Spleen (tissue), 7 donors: ENCODE data around the gene KCNH8.

Source experiments
- CTCF ChIP-seq, 11 experiments: fragments of 200-600 bp in 7 of 11; fragments of 450-650 bp in 4 of 11; sonication (generic) in 4 of 11; IDR thresholded peaks in 8 of 11; conservative IDR thresholded peaks in 3 of 11; 1 replicate in 7 of 11; 2 replicates in 4 of 11; pipeline versions ENCODE4 v1.4.0 to v1.8.0; 2016 to 2021; ENCODE audit warnings: antibody characterized with exemption in 11 of 11, inconsistent platforms in 4 of 11, mild to moderate bottlenecking in 1 of 11
- POLR2A ChIP-seq, 3 donors: fragments of 450-650 bp; IDR thresholded peaks; one replicate each; pipeline ENCODE4 v1.5.1; 2017; ENCODE audit warnings: antibody characterized with exemption in 3 of 3, mild to moderate bottlenecking in 1 of 3
- POLR2AphosphoS5 ChIP-seq, 3 donors: sonication (generic); formaldehyde crosslinking; IDR thresholded peaks; one replicate each; pipeline ENCODE4 v1.5.1; 2017; ENCODE audit warnings: antibody characterized with exemption in 3 of 3
- donor health status: DM: no; HTN: no; CAD: no; lungs with moderate emphysema.
- donor health status: DM: no; HTN: no; CAD: no.
- donor health status: DM: no; HTN: no; CAD: no.

GRCh38 chr3:19272296-19272695 is 124.0 kb downstream of the KCNH8 start:
- TF ChIP-seq CTCF (IDR thresholded peaks at IDR 0.05 in 8 of 11, conservative IDR thresholded peaks at IDR 0.05 in 3 of 11) (no peak), POLR2AphosphoS5 (IDR thresholded peaks at IDR 0.05) (no peak), POLR2A (IDR thresholded peaks at IDR 0.05) (no peak)
